Fibroblast of the aortic adventitia (primary cell): ENCODE data around the gene KDSR. TPM values are rescaled to one million over a fixed set of nuclear protein-coding genes. Genes with fewer than 3 reads are reported as not detected.

Experiments used
- DNase-seq: peaks from one replicate; pipeline ENCODE4 v3.0.0-alpha.2; 2010; ENCODE audit warnings: low read depth
- H3K4me3 ChIP-seq: 2 replicates; pipeline ENCODE4 v1.5.1; 2011; ENCODE audit warnings: low read depth, mild to moderate bottlenecking, control low read depth, low read length, moderate library complexity
- total RNA-seq: library from RNA; depleted of rRNA; stranded (reverse); fragments of >200 nt; gene quantifications from 2 replicates; pipeline ENCODE4 v1.2.3, GENCODE V29; 2012; ENCODE audit warnings: low replicate concordance
- TF ChIP-seq, protein P1 (sequence below): IDR thresholded peaks from 2 replicates; pipeline ENCODE4 v1.5.1; 2011; ENCODE audit warnings: mild to moderate bottlenecking, low read length, control low read depth, inconsistent platforms; ENCODE audit not compliant: insufficient read depth

The KDSR gene
- total RNA-seq, 1 donor: 55.0 TPM

DNA sequence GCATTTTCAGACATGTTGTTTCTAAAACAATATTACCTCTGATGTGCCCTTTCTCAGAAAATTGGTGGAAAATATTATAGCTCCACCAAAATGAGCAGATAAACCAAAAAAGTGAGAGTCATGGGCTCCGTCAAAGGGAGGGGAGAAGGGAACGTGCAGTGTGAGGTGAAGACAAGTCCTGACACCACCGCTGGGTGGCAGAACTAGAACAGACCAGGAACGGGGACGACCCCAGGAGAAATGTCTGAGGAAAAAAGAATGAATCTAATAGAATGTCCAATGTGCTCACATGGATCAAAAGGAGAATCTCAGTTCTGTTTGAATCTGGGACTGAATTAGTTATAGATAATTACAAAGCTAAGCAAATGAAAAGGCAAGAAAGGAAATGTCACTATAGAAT lies 24.8 kb downstream of the KDSR start:
- TF ChIP-seq, protein P1, sequence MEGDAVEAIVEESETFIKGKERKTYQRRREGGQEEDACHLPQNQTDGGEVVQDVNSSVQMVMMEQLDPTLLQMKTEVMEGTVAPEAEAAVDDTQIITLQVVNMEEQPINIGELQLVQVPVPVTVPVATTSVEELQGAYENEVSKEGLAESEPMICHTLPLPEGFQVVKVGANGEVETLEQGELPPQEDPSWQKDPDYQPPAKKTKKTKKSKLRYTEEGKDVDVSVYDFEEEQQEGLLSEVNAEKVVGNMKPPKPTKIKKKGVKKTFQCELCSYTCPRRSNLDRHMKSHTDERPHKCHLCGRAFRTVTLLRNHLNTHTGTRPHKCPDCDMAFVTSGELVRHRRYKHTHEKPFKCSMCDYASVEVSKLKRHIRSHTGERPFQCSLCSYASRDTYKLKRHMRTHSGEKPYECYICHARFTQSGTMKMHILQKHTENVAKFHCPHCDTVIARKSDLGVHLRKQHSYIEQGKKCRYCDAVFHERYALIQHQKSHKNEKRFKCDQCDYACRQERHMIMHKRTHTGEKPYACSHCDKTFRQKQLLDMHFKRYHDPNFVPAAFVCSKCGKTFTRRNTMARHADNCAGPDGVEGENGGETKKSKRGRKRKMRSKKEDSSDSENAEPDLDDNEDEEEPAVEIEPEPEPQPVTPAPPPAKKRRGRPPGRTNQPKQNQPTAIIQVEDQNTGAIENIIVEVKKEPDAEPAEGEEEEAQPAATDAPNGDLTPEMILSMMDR: peak; percentile 44
- peak; percentile 34 for DNase-seq
- no peak overlapping the region for H3K4me3 ChIP-seq

DNA sequence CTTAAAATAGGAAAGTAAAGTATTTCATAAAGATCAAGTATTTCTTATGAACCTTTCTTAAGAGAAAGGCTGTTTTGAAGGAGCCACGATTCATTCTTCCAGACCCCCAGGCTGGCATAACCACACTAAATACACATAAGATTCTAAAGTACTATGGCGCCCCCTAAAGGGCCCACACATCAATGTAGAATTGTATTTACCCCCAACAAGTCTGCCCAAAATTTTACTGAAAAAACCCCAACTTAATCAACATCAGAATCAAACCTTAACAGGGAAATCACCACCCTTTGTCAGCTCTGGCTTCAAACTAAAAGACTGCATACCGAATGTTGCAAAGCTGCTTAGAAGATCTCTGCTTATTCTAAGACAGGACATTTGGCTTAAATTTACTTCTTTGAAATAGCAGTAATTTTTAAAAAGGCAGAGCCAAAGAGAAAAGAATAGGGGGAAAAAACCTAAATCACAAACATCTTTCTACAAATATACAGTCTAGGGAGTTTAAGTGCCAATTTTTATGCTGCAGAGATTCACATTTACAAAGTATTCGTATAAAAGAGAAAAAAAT lies 27.0 kb downstream of the KDSR start:
- peak; percentile 47 for DNase-seq
- TF ChIP-seq, protein P1: peak; percentile 54

DNA sequence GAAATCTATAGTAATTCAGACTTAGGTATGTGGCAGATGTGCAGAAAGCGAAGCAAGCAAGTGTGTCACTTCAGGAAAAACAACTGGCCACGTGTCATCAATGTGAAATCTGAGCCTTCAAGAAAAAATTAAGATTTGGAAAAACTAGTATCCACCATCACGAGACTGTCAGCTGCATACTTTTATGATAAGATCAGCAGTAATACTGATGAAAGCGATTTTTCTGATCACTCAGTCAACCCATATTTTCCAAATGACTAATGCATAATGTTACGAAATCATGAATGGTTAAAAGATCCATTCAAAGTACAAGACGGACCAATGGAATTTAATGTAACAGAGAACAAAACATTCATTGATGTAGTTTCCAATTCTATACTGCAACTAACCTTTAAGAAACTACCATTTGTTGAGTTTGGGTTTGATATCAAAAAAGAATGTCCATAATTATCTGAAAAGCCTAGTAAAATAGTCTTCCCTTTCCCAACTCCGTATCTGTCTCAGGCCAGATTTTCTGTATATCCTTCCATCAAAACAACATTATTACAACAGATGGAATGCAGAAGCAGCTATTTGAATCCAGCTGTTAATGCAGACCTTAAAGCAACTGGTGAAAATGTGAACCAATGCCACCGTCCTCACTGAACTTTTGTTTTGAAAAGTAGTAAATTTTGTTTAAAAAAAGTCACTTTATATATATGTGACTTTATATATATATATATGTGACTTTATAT lies 30.5 kb downstream of the KDSR start:
- DNase-seq: peak; percentile 95
- TF ChIP-seq, protein P1: no peak
- H3K4me3 ChIP-seq: no peak overlapping the region

More for the DNA sequence above, 27.0 kb downstream of the KDSR start:
- H3K4me3 ChIP-seq: no peak overlapping the region

DNA sequence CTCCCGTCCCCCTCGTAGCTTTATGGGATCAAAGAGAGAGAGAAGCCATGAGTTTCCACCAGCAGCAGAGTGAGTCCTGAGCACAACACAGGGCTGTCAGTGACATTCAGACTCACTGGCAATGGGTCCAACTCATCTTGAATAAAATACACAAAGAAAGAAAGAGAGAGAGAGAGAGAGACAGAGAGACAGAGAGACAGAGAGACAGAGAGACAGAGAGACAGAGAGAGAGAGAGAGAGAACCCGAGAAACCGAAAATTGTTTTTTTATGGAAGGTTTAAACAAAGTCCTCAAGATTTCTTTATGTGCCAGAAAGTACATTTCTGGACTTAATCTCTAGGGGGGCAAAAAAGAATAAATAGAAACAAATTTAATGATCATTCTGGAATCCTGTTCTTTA lies 35.9 kb downstream of the KDSR start:
- TF ChIP-seq, protein P1: no peak
- no peak overlapping the region for H3K4me3 ChIP-seq
- DNase-seq: no peak

DNA sequence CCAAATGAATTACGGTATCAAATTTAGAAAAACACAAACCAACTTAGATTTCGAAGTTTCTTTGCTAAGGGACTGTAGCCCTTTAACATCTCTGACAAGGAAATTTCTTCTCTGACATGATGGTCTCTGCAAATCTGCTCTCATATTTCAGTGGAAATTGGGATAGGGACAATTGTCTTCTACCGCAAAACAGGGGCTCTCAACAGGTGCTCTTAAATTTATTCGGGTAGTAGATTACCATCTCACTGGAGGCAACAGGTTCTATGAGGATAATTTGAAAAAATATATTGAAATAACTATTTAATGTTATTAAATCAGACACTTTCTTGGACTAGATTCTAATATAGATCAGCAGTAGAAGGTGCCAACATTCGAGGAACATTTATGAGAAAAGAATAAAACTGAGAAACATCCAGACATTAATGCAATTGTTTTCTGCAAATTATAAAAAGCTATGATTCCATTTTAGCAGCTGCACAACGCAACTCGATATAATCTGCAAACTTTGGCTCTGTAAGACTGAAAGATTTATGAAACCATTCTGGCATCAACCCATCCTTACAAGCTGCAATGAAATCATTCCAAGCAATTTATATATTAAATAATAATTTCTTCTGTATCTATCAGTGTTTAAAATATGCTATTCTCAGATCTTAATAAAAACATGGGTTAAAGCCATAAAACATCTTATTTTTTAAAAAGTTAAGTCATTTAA lies 37.4 kb downstream of the KDSR start:
- TF ChIP-seq, protein P1: no peak
- DNase-seq: no peak
- no peak overlapping the region for H3K4me3 ChIP-seq

DNA sequence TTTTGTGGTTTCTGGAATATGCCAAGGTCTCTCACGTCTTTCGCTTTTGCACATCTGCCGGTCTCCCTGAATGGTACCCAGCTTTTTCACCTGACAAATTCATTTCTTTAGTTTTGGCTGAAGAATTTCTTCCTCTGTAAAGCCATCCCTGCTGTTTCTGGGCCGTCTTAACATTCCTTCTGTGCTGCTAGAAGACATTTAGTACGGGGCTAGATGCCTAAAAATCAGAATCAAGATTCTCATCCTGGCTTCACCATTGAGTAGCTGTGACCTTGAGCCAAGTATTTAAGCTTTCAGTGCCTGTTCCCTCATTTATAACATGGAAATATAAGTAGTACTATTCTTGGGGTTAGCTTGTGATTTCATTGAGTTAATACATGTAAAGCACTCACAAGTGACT lies 41.0 kb downstream of the KDSR start:
- no peak for DNase-seq
- no peak overlapping the region for H3K4me3 ChIP-seq
- TF ChIP-seq, protein P1: no peak
